Ishikawa (cell line): ENCODE data around the gene GABPB1.

ENCODE experiments used
- CEBPB ChIP-seq: IDR thresholded peaks from 2 replicates; pipeline ENCODE4 v1.6.1; 2012
- EGR1 ChIP-seq: IDR thresholded peaks from 2 replicates; pipeline ENCODE4 v1.6.1; 2012
- EP300 ChIP-seq: IDR thresholded peaks from 2 replicates; pipeline ENCODE4 v1.6.1; 2012; ENCODE audit warnings: borderline replicate concordance
- FOXM1 ChIP-seq: IDR thresholded peaks from 2 replicates; pipeline ENCODE4 v1.6.1; 2012; ENCODE audit warnings: low read depth, borderline replicate concordance
- NFIC ChIP-seq: IDR thresholded peaks from 2 replicates; pipeline ENCODE4 v1.6.1; 2012
- TAF1 ChIP-seq: IDR thresholded peaks from 2 replicates; pipeline ENCODE4 v1.6.1; 2012; ENCODE audit warnings: low read depth, mild to moderate bottlenecking
- TEAD4 ChIP-seq: IDR thresholded peaks from 2 replicates; pipeline ENCODE4 v1.6.1; 2012
- TF ChIP-seq, protein P1 (sequence below): IDR thresholded peaks from 2 replicates; pipeline ENCODE4 v1.6.1; 2012; ENCODE audit warnings: low read depth, mild to moderate bottlenecking

DNA sequence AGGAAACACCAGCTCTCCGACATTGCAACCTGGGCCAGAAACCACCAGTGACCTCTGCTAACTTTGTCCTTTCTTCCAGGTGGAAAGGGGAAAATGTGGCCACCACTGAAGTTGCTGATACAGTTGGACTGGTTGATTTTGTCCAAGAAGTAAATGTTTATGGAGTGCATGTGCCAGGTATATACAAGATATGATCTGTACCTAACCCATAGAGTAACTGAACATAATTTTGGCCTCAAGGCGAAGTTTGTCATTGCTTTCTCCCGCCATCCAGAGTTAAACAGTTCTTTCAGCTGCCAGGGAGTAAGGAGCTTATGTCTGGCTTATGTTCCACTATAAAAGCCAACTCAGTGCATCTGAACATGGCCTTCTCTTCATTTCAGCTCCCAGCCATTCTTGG lies 126.1 kb downstream of the GABPB1 start:
- no peak for TF ChIP-seq EGR1
- TF ChIP-seq, protein P1, sequence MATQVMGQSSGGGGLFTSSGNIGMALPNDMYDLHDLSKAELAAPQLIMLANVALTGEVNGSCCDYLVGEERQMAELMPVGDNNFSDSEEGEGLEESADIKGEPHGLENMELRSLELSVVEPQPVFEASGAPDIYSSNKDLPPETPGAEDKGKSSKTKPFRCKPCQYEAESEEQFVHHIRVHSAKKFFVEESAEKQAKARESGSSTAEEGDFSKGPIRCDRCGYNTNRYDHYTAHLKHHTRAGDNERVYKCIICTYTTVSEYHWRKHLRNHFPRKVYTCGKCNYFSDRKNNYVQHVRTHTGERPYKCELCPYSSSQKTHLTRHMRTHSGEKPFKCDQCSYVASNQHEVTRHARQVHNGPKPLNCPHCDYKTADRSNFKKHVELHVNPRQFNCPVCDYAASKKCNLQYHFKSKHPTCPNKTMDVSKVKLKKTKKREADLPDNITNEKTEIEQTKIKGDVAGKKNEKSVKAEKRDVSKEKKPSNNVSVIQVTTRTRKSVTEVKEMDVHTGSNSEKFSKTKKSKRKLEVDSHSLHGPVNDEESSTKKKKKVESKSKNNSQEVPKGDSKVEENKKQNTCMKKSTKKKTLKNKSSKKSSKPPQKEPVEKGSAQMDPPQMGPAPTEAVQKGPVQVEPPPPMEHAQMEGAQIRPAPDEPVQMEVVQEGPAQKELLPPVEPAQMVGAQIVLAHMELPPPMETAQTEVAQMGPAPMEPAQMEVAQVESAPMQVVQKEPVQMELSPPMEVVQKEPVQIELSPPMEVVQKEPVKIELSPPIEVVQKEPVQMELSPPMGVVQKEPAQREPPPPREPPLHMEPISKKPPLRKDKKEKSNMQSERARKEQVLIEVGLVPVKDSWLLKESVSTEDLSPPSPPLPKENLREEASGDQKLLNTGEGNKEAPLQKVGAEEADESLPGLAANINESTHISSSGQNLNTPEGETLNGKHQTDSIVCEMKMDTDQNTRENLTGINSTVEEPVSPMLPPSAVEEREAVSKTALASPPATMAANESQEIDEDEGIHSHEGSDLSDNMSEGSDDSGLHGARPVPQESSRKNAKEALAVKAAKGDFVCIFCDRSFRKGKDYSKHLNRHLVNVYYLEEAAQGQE, result no peak
- TF ChIP-seq TEAD4, result no peak
- no peak for TF ChIP-seq TAF1
- TF ChIP-seq CEBPB, result no peak
- TF ChIP-seq EP300, result no peak
- TF ChIP-seq NFIC, result no peak
- no peak for TF ChIP-seq FOXM1
